Activated T-cell treated with anti-CD3 and anti-CD28 coated beads, Interleukin-2, amount 50 U/mL, for 24 hours (primary cell): ENCODE measurements around the gene MACF1.

Experiments
- DNase-seq: peaks from one replicate; pipeline ENCODE4 v3.0.0-alpha.2; 2020
- H3K27ac Mint-ChIP-seq: 2 replicates; pipeline ENCODE4 v1.8.0; 2020; ENCODE audit warnings: mild to moderate bottlenecking, mixed read lengths
- H3K27me3 Mint-ChIP-seq: 2 replicates; pipeline ENCODE4 v1.8.0; 2020; ENCODE audit warnings: mixed read lengths
- H3K36me3 Mint-ChIP-seq: 2 replicates; pipeline ENCODE4 v1.8.0; 2020; ENCODE audit warnings: low read depth, mixed read lengths
- H3K4me1 Mint-ChIP-seq: 2 replicates; pipeline ENCODE4 v1.8.0; 2020; ENCODE audit warnings: low read depth, mixed read lengths
- H3K4me3 Mint-ChIP-seq: 2 replicates; pipeline ENCODE4 v1.8.0; 2020; ENCODE audit warnings: mild to moderate bottlenecking, moderate library complexity, mixed read lengths
- H3K9me3 Mint-ChIP-seq: 2 replicates; pipeline ENCODE4 v1.8.0; 2020; ENCODE audit warnings: mixed read lengths

The MACF1 gene

GRCh38 chr1:39258146-39258924, 53.8 kb downstream of the MACF1 start:
- Mint-ChIP-seq H3K9me3 (no peaks in the 10 kb centered on the region), H3K27me3 (no peaks in the 10 kb centered on the region), H3K4me3 (no peak overlapping the region), H3K36me3 (peaks cover 23% of the 10 kb centered on the region), H3K27ac (peak overlapping the region; percentile 85), H3K4me1 (peaks cover 37% of the 10 kb centered on the region)
- DNase-seq, result peak; percentile 74

- H3K4me3 Mint-ChIP-seq, result no peak overlapping the region
- peaks cover 39% of the 10 kb centered on the region for H3K4me1 Mint-ChIP-seq
- DNase-seq, result no peak
- H3K27me3 Mint-ChIP-seq, result no peaks in the 10 kb centered on the region
- H3K9me3 Mint-ChIP-seq, result no peaks in the 10 kb centered on the region
- peaks cover 23% of the 10 kb centered on the region for H3K36me3 Mint-ChIP-seq
- H3K27ac Mint-ChIP-seq, result peak overlapping the region; percentile 85
These were observed 54.4 kb downstream of the MACF1 start for GRCh38 chr1:39258925-39259244.

GRCh38 chr1:39261712-39262221, 57.3 kb downstream of the MACF1 start:
- H3K4me3 Mint-ChIP-seq, result no peak overlapping the region
- no peaks in the 10 kb centered on the region for H3K9me3 Mint-ChIP-seq
- peak overlapping the region; percentile 86 for H3K27ac Mint-ChIP-seq
- no peaks in the 10 kb centered on the region for H3K27me3 Mint-ChIP-seq
- H3K36me3 Mint-ChIP-seq, result peaks cover 28% of the 10 kb centered on the region
- H3K4me1 Mint-ChIP-seq, result peaks cover 60% of the 10 kb centered on the region
- no peak for DNase-seq

- Mint-ChIP-seq H3K9me3 (no peaks in the 10 kb centered on the region), H3K27me3 (no peaks in the 10 kb centered on the region), H3K36me3 (peaks cover 28% of the 10 kb centered on the region), H3K4me1 (peaks cover 66% of the 10 kb centered on the region), H3K4me3 (no peak overlapping the region), H3K27ac (peak overlapping the region; percentile 86)
- DNase-seq, result no peak
These were observed 58.3 kb downstream of the MACF1 start for GRCh38 chr1:39262802-39263201.

- Mint-ChIP-seq H3K27ac (peak overlapping the region; percentile 17), H3K9me3 (no peaks in the 10 kb centered on the region), H3K4me1 (peaks cover 83% of the 10 kb centered on the region), H3K36me3 (peaks cover 49% of the 10 kb centered on the region), H3K4me3 (no peak overlapping the region), H3K27me3 (no peaks in the 10 kb centered on the region)
- DNase-seq, result no peak
These were observed 61.8 kb downstream of the MACF1 start for GRCh38 chr1:39266269-39266668.

GRCh38 chr1:39266792-39267191, 62.3 kb downstream of the MACF1 start:
- DNase-seq, result no peak
- peak overlapping the region; percentile 5 for H3K27ac Mint-ChIP-seq
- H3K27me3 Mint-ChIP-seq, result no peaks in the 10 kb centered on the region
- H3K9me3 Mint-ChIP-seq, result no peaks in the 10 kb centered on the region
- H3K4me1 Mint-ChIP-seq, result peaks cover 83% of the 10 kb centered on the region
- no peak overlapping the region for H3K4me3 Mint-ChIP-seq
- H3K36me3 Mint-ChIP-seq, result peaks cover 44% of the 10 kb centered on the region

GRCh38 chr1:39268112-39268581, 63.7 kb downstream of the MACF1 start:
- Mint-ChIP-seq H3K4me1 (peaks cover 83% of the 10 kb centered on the region), H3K4me3 (peak overlapping the region; percentile 61), H3K27ac (peak overlapping the region; percentile 85), H3K9me3 (no peaks in the 10 kb centered on the region), H3K27me3 (no peaks in the 10 kb centered on the region), H3K36me3 (peaks cover 36% of the 10 kb centered on the region)
- DNase-seq, result no peak

- peak overlapping the region; percentile 61 for H3K4me3 Mint-ChIP-seq
- peaks cover 31% of the 10 kb centered on the region for H3K36me3 Mint-ChIP-seq
- H3K27ac Mint-ChIP-seq, result peak overlapping the region; percentile 85
- no peaks in the 10 kb centered on the region for H3K9me3 Mint-ChIP-seq
- peaks cover 80% of the 10 kb centered on the region for H3K4me1 Mint-ChIP-seq
- H3K27me3 Mint-ChIP-seq, result no peaks in the 10 kb centered on the region
- DNase-seq, result no peak
These were observed 64.4 kb downstream of the MACF1 start for GRCh38 chr1:39268906-39269305.

- Mint-ChIP-seq H3K27ac (peak overlapping the region; percentile 85), H3K4me1 (peaks cover 75% of the 10 kb centered on the region), H3K36me3 (peaks cover 27% of the 10 kb centered on the region), H3K27me3 (no peaks in the 10 kb centered on the region), H3K4me3 (no peak overlapping the region), H3K9me3 (no peaks in the 10 kb centered on the region)
- DNase-seq, result no peak
These were observed 64.9 kb downstream of the MACF1 start for GRCh38 chr1:39269349-39269748.

- Mint-ChIP-seq H3K4me3 (peak overlapping the region; percentile 23), H3K27ac (peak overlapping the region; percentile 82)
These were observed 65.4 kb downstream of the MACF1 start for GRCh38 chr1:39269791-39270342.

GRCh38 chr1:39270368-39270767, 65.9 kb downstream of the MACF1 start:
- no peak for DNase-seq
- Mint-ChIP-seq H3K4me3 (peak overlapping the region; percentile 23), H3K27ac (peak overlapping the region; percentile 82), H3K9me3 (no peaks in the 10 kb centered on the region), H3K4me1 (peaks cover 75% of the 10 kb centered on the region), H3K36me3 (peaks cover 32% of the 10 kb centered on the region), H3K27me3 (no peaks in the 10 kb centered on the region)

More at GRCh38 chr1:39269791-39270342, 65.4 kb downstream of the MACF1 start:
- H3K9me3 Mint-ChIP-seq, result no peaks in the 10 kb centered on the region
- DNase-seq, result no peak
- no peaks in the 10 kb centered on the region for H3K27me3 Mint-ChIP-seq
- peaks cover 28% of the 10 kb centered on the region for H3K36me3 Mint-ChIP-seq
- H3K4me1 Mint-ChIP-seq, result peaks cover 76% of the 10 kb centered on the region

- H3K4me1 Mint-ChIP-seq, result peaks cover 74% of the 10 kb centered on the region
- no peaks in the 10 kb centered on the region for H3K27me3 Mint-ChIP-seq
- H3K27ac Mint-ChIP-seq, result peak overlapping the region; percentile 45
- DNase-seq, result no peak
- peaks cover 37% of the 10 kb centered on the region for H3K36me3 Mint-ChIP-seq
- H3K4me3 Mint-ChIP-seq, result no peak overlapping the region
- no peaks in the 10 kb centered on the region for H3K9me3 Mint-ChIP-seq
These were observed 67.7 kb downstream of the MACF1 start for GRCh38 chr1:39272027-39272797.

- DNase-seq, result no peak
- peaks cover 37% of the 10 kb centered on the region for H3K36me3 Mint-ChIP-seq
- peaks cover 76% of the 10 kb centered on the region for H3K4me1 Mint-ChIP-seq
- H3K27ac Mint-ChIP-seq, result peak overlapping the region; percentile 45
- H3K27me3 Mint-ChIP-seq, result no peaks in the 10 kb centered on the region
- H3K4me3 Mint-ChIP-seq, result no peak overlapping the region
- no peaks in the 10 kb centered on the region for H3K9me3 Mint-ChIP-seq
These were observed 68.4 kb downstream of the MACF1 start for GRCh38 chr1:39272798-39273469.

GRCh38 chr1:39275836-39276507, 71.5 kb downstream of the MACF1 start:
- DNase-seq, result no peak
- peaks cover 11% of the 10 kb centered on the region for H3K36me3 Mint-ChIP-seq
- H3K4me1 Mint-ChIP-seq, result peaks cover 61% of the 10 kb centered on the region
- H3K9me3 Mint-ChIP-seq, result no peaks in the 10 kb centered on the region
- H3K27ac Mint-ChIP-seq, result peak overlapping the region; percentile 46
- no peak overlapping the region for H3K4me3 Mint-ChIP-seq
- no peaks in the 10 kb centered on the region for H3K27me3 Mint-ChIP-seq
